Measurements from ENCODE around the gene OR4D2. TPM values are rescaled to one million over a fixed set of nuclear protein-coding genes. Genes with fewer than 3 reads are reported as not detected.

The OR4D2 gene
- total and polyA plus RNA-seq, 2 of the 13 experiments (the other 11 are each of a cell fraction or from before 2014, with no cell fraction given), result not detected

- no peak overlapping the region for H3K4me2 ChIP-seq (ENCODE audit: low read depth, low read length)
- TF ChIP-seq HMGA1 (CRISPR knock-in tag; conservative IDR thresholded peaks at IDR 0.05), result no peak
- no peaks in the 10 kb centered on the region for H4K20me1 ChIP-seq (ENCODE audit: insufficient read depth, low read length)
- no peak overlapping the region for H3K27ac ChIP-seq (ENCODE audit: extremely low read length, insufficient read depth, low read length)
- intact Hi-C loops (cut with micrococcal nuclease; ENCODE audit: unreplicated experiment), result no loop called here
- no peak overlapping the region for H3K4me3 ChIP-seq (replicated peaks in 1 of 3; ENCODE audit: insufficient read depth in 1 of 3, low read depth in 2 of 3, low read length in 3 of 3)
- 94% methylated on average over 4 of the region's 5 CpGs for WGBS (ENCODE audit: low lambda C conversion rate)
- no TSS peak for BruUV-seq (replicated peaks)
- no peak for DNase-seq (ENCODE audit: low spot score)
- POLR2A ChIA-PET, result no interaction called here
- H2AFZ ChIP-seq (ENCODE audit: low read length), result no peak overlapping the region
- H3K36me3 ChIP-seq (replicated peaks in 1 of 2; ENCODE audit: control insufficient read depth in 1 of 2, insufficient read depth in 2 of 2, low read length in 2 of 2), result peaks cover 7 to 25% of the 10 kb centered on the region in 2 experiments
- CTCF ChIA-PET (ENCODE audit: low intra/inter-chr PET ratio, low total read pairs), result no interaction called here
- no peak overlapping the region for H3K9ac ChIP-seq (ENCODE audit: insufficient read depth, low read depth, low read length)
- FAIRE-seq, result no peak
- H3K27me3 ChIP-seq (ENCODE audit: control insufficient read depth in 1 of 2, insufficient read depth in 2 of 2, low read length in 2 of 2), result 0 out of 5 replicates have a peak, but pooled peaks cover 0 to 3% of the 10 kb centered on the region in 2 experiments
- no peaks in the 10 kb centered on the region for H3K79me2 ChIP-seq (ENCODE audit: insufficient read depth, low read length)
- in situ Hi-C loops (cut with HindIII; ENCODE audit: extremely low pct_ligation_motif_present, low pct_unique_long_range_greater_than_20kb), result no loop called here
- peaks cover 10% of the 10 kb centered on the region; the same call in 1 of the 2 replicates for H3K4me1 ChIP-seq (ENCODE audit: insufficient read depth, low read length)
- no peaks in the 10 kb centered on the region for H3K9me3 ChIP-seq (ENCODE audit: low read length)
- no peak for ATAC-seq
These were observed 38.0 kb downstream of the OR4D2 start for GRCh38 chr17:58204796-58205195.

GRCh38 chr17:58205936-58206335, 39.2 kb downstream of the OR4D2 start:
- no peak for FAIRE-seq
- no peak overlapping the region for H3K9ac ChIP-seq (ENCODE audit: insufficient read depth, low read depth, low read length)
- H3K4me1 ChIP-seq (ENCODE audit: insufficient read depth, low read length), result peaks cover 10% of the 10 kb centered on the region; the same call in 1 of the 2 replicates
- no peak for DNase-seq (ENCODE audit: low spot score)
- no peak for ATAC-seq
- H3K4me3 ChIP-seq (replicated peaks in 1 of 3; ENCODE audit: insufficient read depth in 1 of 3, low read depth in 2 of 3, low read length in 3 of 3), result no peak overlapping the region
- no TSS peak for BruUV-seq (replicated peaks)
- no peaks in the 10 kb centered on the region for H4K20me1 ChIP-seq (ENCODE audit: insufficient read depth, low read length)
- H3K27ac ChIP-seq (ENCODE audit: extremely low read length, insufficient read depth, low read length), result no peak overlapping the region
- peaks cover 10 to 31% of the 10 kb centered on the region in 2 experiments for H3K36me3 ChIP-seq (replicated peaks in 1 of 2; ENCODE audit: control insufficient read depth in 1 of 2, insufficient read depth in 2 of 2, low read length in 2 of 2)
- no peaks in the 10 kb centered on the region for H3K79me2 ChIP-seq (ENCODE audit: insufficient read depth, low read length)
- H3K27me3 ChIP-seq (ENCODE audit: control insufficient read depth in 1 of 2, insufficient read depth in 2 of 2, low read length in 2 of 2), result no peaks in the 10 kb centered on the region
- ChIA-PET POLR2A (no interaction called here), CTCF (ENCODE audit: low intra/inter-chr PET ratio, low total read pairs) (no interaction called here)
- no peak overlapping the region for H2AFZ ChIP-seq (ENCODE audit: low read length)
- H3K9me3 ChIP-seq (ENCODE audit: low read length), result no peaks in the 10 kb centered on the region
- in situ Hi-C loops (cut with HindIII; ENCODE audit: extremely low pct_ligation_motif_present, low pct_unique_long_range_greater_than_20kb) (no loop called here), intact Hi-C loops (cut with micrococcal nuclease; ENCODE audit: unreplicated experiment) (no loop called here)
- WGBS (ENCODE audit: low lambda C conversion rate), result 97% methylated on average over 5 of the region's 11 CpGs
- no peak overlapping the region for H3K4me2 ChIP-seq (ENCODE audit: low read depth, low read length)
- no peak for TF ChIP-seq HINFP (CRISPR knock-in tag; IDR thresholded peaks at IDR 0.05; ENCODE audit: low read depth)
- no peak for TF ChIP-seq ZNF747 (CRISPR knock-in tag; IDR thresholded peaks at IDR 0.05; ENCODE audit: borderline replicate concordance)
- TF ChIP-seq ZNF33A (CRISPR knock-in tag; IDR thresholded peaks at IDR 0.05; ENCODE audit: borderline replicate concordance), result no peak

All from HepG2 (cell line).